BLaER1 treated with 17β-estradiol and CSF1 and Interleukin-3, amounts not matched to agents 10 nM and 100 nM (cell line): Measurements from ENCODE around the gene FLT1.

ENCODE experiments used
- H3K27ac ChIP-seq, 11 experiments: shearing (Covaris generic); formaldehyde crosslinking; 2 replicates each; pipeline ENCODE4 v1.8.1; 2022
- H3K27me3 ChIP-seq, 11 experiments: shearing (Covaris generic); formaldehyde crosslinking; 2 replicates each; pipeline ENCODE4 v1.8.1; 2022
- H3K36me3 ChIP-seq, 11 experiments: shearing (Covaris generic); formaldehyde crosslinking; 2 replicates each; pipeline ENCODE4 v1.8.1; 2022
- H3K4me1 ChIP-seq, 10 experiments: shearing (Covaris generic); formaldehyde crosslinking; 2 replicates each; pipeline ENCODE4 v1.8.1; 2022
- H3K4me2 ChIP-seq, 11 experiments: shearing (Covaris generic); formaldehyde crosslinking; 2 replicates each; pipeline ENCODE4 v1.8.1; 2022
- H3K4me3 ChIP-seq, 10 experiments: shearing (Covaris generic); formaldehyde crosslinking; 2 replicates each; pipeline ENCODE4 v1.8.1; 2022
- H3K9ac ChIP-seq, 11 experiments: shearing (Covaris generic); formaldehyde crosslinking; 2 replicates each; pipeline ENCODE4 v1.8.1; 2022
- H3K9me3 ChIP-seq, 11 experiments: shearing (Covaris generic); formaldehyde crosslinking; replicated peaks in 1 of 11; 2 replicates each; pipeline ENCODE4 v1.8.1; 2022
- H4K20me1 ChIP-seq, 11 experiments: shearing (Covaris generic); formaldehyde crosslinking; 2 replicates each; pipeline ENCODE4 v1.8.1; 2022
- Cebpa-rat ChIP-seq, 11 experiments: shearing (Covaris generic); IDR thresholded peaks; 2 replicates each; pipeline ENCODE4 v1.8.1; 2022

Gene FLT1

GRCh38 chr13:28470296-28470695 lies 24.6 kb downstream of the FLT1 start:
- Histone ChIP-seq H3K9me3 (peaks cover 0 to 37% (median 15%) of the 10 kb centered on the region in 11 experiments; a peak in 16 of 22 replicates), H3K36me3 (peaks cover 0 to 70% (median 49%) of the 10 kb centered on the region in 11 experiments; a peak in 19 of 22 replicates), H3K4me1 (peaks cover 33 to 86% (median 65%) of the 10 kb centered on the region in 10 experiments)

GRCh38 chr13:28469316-28469715 lies 25.6 kb downstream of the FLT1 start:
- Histone ChIP-seq H3K36me3 (peaks cover 0 to 74% (median 58%) of the 10 kb centered on the region in 11 experiments; a peak in 20 of 22 replicates), H3K9ac (peak overlapping the region in 6 of 11 experiments; percentile 62 to 76 (median 68); a peak in 7 of 22 replicates), H3K4me3 (0 out of 20 replicates have a peak overlapping the region, but pooled peaks of 1 of the 10 experiments have one; percentile 0), H3K9me3 (peaks cover 0 to 37% (median 15%) of the 10 kb centered on the region in 11 experiments; a peak in 16 of 22 replicates), H4K20me1 (peaks cover 0 to 38% (median 0%) of the 10 kb centered on the region in 11 experiments; a peak in 3 of 22 replicates), H3K27ac (peak overlapping the region in 10 of 11 experiments; percentile 65 to 93 (median 86); a peak in 20 of 22 replicates), H3K4me1 (peaks cover 33 to 86% (median 59%) of the 10 kb centered on the region in 10 experiments), H3K4me2 (peak overlapping the region in 10 of 11 experiments; percentile 16 to 72 (median 66); a peak in 20 of 22 replicates), H3K27me3 (no peaks in the 10 kb centered on the region)
- no peak for TF ChIP-seq Cebpa-rat (IDR thresholded peaks at IDR 0.05)

More at GRCh38 chr13:28470296-28470695, 24.6 kb downstream of the FLT1 start:
- peak overlapping the region in 6 of 11 experiments; percentile 5 to 44 (median 24); a peak in 9 of 22 replicates for H3K9ac ChIP-seq
- H3K27ac ChIP-seq, result peak overlapping the region in 10 of 11 experiments; percentile 65 to 93 (median 86); a peak in 20 of 22 replicates
- H3K27me3 ChIP-seq, result no peaks in the 10 kb centered on the region
- H3K4me2 ChIP-seq, result peak overlapping the region; percentile 31 to 72 (median 60)
- H3K4me3 ChIP-seq, result no peak overlapping the region
- no peak; a peak in 2 of 22 replicates for TF ChIP-seq Cebpa-rat (IDR thresholded peaks at IDR 0.05)
- H4K20me1 ChIP-seq, result peaks cover 0 to 44% (median 0%) of the 10 kb centered on the region in 11 experiments; a peak in 2 of 22 replicates

- peaks cover 0 to 83% (median 67%) of the 10 kb centered on the region in 11 experiments; a peak in 20 of 22 replicates for H3K36me3 ChIP-seq
- peak overlapping the region; percentile 37 to 93 (median 85) for H3K27ac ChIP-seq
- peak; percentile 35 to 99 (median 87); a peak in 18 of 22 replicates for TF ChIP-seq Cebpa-rat (IDR thresholded peaks at IDR 0.05)
Measured at GRCh38 chr13:28468023-28468915, 26.7 kb downstream of the FLT1 start.

GRCh38 chr13:28467034-28467433 lies 27.9 kb downstream of the FLT1 start:
- Histone ChIP-seq H3K36me3 (peaks cover 5 to 83% (median 67%) of the 10 kb centered on the region in 11 experiments; a peak in 21 of 22 replicates), H3K4me2 (peak overlapping the region in 8 of 11 experiments; percentile 41 to 91 (median 70); a peak in 16 of 22 replicates), H3K27me3 (no peaks in the 10 kb centered on the region), H3K4me1 (peaks cover 33 to 71% (median 50%) of the 10 kb centered on the region in 10 experiments), H3K9ac (peak overlapping the region in 7 of 11 experiments; percentile 36 to 68 (median 60); a peak in 10 of 22 replicates), H3K9me3 (peaks cover 0 to 30% (median 0%) of the 10 kb centered on the region in 11 experiments; a peak in 13 of 22 replicates), H3K4me3 (no peak overlapping the region), H4K20me1 (peaks cover 0 to 30% (median 0%) of the 10 kb centered on the region in 11 experiments; a peak in 3 of 22 replicates), H3K27ac (peak overlapping the region in 10 of 11 experiments; percentile 46 to 93 (median 86); a peak in 21 of 22 replicates)
- no peak for TF ChIP-seq Cebpa-rat (IDR thresholded peaks at IDR 0.05)

More at GRCh38 chr13:28468023-28468915, 26.7 kb downstream of the FLT1 start:
- Histone ChIP-seq H3K27me3 (no peaks in the 10 kb centered on the region), H3K9ac (peak overlapping the region in 10 of 11 experiments; percentile 3 to 76 (median 64); a peak in 14 of 22 replicates), H3K4me1 (peaks cover 33 to 79% (median 53%) of the 10 kb centered on the region in 10 experiments), H3K4me3 (0 out of 20 replicates have a peak overlapping the region, but pooled peaks of 2 of the 10 experiments have one; percentile 0 to 20), H4K20me1 (peaks cover 0 to 32% (median 0%) of the 10 kb centered on the region in 11 experiments; a peak in 3 of 22 replicates), H3K4me2 (peak overlapping the region; percentile 12 to 69 (median 60)), H3K9me3 (peaks cover 0 to 37% (median 10%) of the 10 kb centered on the region in 11 experiments; a peak in 16 of 22 replicates)

GRCh38 chr13:28466151-28466550 lies 28.8 kb downstream of the FLT1 start:
- Histone ChIP-seq H3K4me2 (peak overlapping the region in 4 of 11 experiments; percentile 69 to 91 (median 82); a peak in 6 of 22 replicates), H3K27me3 (no peaks in the 10 kb centered on the region), H3K36me3 (peaks cover 13 to 84% (median 74%) of the 10 kb centered on the region in 11 experiments; a peak in 21 of 22 replicates), H4K20me1 (peaks cover 0 to 25% (median 0%) of the 10 kb centered on the region in 11 experiments; a peak in 2 of 22 replicates), H3K9ac (no peak overlapping the region), H3K4me1 (peaks cover 29 to 62% (median 43%) of the 10 kb centered on the region in 10 experiments), H3K9me3 (peaks cover 0 to 30% (median 0%) of the 10 kb centered on the region in 11 experiments; a peak in 12 of 22 replicates), H3K27ac (peak overlapping the region in 5 of 11 experiments; percentile 77 to 93 (median 89); a peak in 11 of 22 replicates), H3K4me3 (no peak overlapping the region)
- no peak for TF ChIP-seq Cebpa-rat (IDR thresholded peaks at IDR 0.05)

- TF ChIP-seq Cebpa-rat (IDR thresholded peaks at IDR 0.05), result no peak
- H3K4me1 ChIP-seq, result peaks cover 17 to 50% (median 31%) of the 10 kb centered on the region in 10 experiments
- peak overlapping the region in 1 of 11 experiments; percentile 36; a peak in 1 of 22 replicates for H3K27ac ChIP-seq
- peaks cover 0 to 27% (median 0%) of the 10 kb centered on the region in 11 experiments; a peak in 12 of 22 replicates for H3K9me3 ChIP-seq
- peak overlapping the region in 2 of 11 experiments; percentile 15 to 86; a peak in 2 of 22 replicates for H3K4me2 ChIP-seq
- H3K9ac ChIP-seq, result no peak overlapping the region
- peaks cover 17 to 92% (median 84%) of the 10 kb centered on the region in 11 experiments for H3K36me3 ChIP-seq
- no peak overlapping the region for H3K4me3 ChIP-seq
- H3K27me3 ChIP-seq, result no peaks in the 10 kb centered on the region
- peaks cover 0 to 14% (median 0%) of the 10 kb centered on the region in 11 experiments; a peak in 2 of 22 replicates for H4K20me1 ChIP-seq
Measured at GRCh38 chr13:28464861-28465460, 30.0 kb downstream of the FLT1 start.

GRCh38 chr13:28463481-28463880 lies 31.4 kb downstream of the FLT1 start:
- no peak overlapping the region for H3K4me2 ChIP-seq
- H3K27ac ChIP-seq, result no peak overlapping the region
- no peak for TF ChIP-seq Cebpa-rat (IDR thresholded peaks at IDR 0.05)
- no peaks in the 10 kb centered on the region for H3K27me3 ChIP-seq
- H3K9ac ChIP-seq, result no peak overlapping the region
- peaks cover 0 to 13% (median 0%) of the 10 kb centered on the region in 11 experiments; a peak in 2 of 22 replicates for H4K20me1 ChIP-seq
- no peak overlapping the region for H3K4me3 ChIP-seq
- peaks cover 7 to 35% (median 16%) of the 10 kb centered on the region in 10 experiments for H3K4me1 ChIP-seq
- peaks cover 31 to 92% (median 87%) of the 10 kb centered on the region in 11 experiments for H3K36me3 ChIP-seq
- H3K9me3 ChIP-seq, result peaks cover 0 to 12% (median 0%) of the 10 kb centered on the region in 11 experiments; a peak in 10 of 22 replicates
